ENCODE data around the gene LMBR1L. TPM values are rescaled to one million over a fixed set of nuclear protein-coding genes. Genes with fewer than 3 reads are reported as not detected.

Gene LMBR1L
- total and polyA plus RNA-seq, 2 of the 13 experiments (the other 11 are each of a cell fraction or from before 2014, with no cell fraction given), result 12.2 to 65.9 TPM

DNA sequence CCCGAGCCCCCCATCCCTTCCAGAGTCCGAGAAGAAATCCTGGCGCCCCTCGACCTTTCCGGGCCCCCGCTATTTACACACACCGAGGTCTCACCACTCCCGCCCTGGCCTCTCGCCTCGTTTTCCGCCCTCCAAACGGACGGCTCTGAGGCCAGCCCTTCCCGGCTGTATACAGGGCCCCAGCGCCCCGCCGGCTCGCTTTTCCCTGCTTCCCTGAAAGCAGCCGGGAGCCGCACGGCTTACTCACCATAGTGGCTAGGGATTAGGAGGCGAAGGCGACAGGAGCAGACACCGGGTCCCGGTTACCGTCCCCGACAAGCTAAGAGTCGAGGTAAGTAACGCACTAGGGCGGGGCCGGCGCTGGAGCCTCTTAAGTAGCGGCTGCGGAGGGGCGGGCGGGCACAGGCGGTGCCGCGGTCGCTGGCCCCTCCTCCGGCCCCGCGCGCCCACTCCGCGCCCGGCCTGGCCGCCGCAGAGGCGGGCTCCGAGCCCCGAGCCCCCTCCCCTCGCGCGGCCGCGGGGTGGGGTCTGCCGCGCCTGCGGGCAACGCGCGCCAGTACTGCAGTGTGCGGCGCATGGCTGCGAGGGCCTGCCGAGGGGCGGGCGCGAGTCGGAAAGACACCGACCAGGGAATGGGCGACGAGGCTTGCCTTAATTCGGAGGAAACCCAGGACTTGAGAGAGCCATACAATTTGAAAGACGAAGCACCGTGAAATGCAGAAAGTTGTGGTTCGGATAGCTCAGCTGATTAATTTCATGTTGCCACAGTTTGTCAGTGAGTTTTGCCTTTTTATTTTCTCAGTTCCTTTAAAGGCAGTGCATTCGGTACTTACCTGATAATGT lies 20.6 kb upstream of the LMBR1L start, which contains the start of gene TUBA1B (continued):
- TF ChIP-seq, protein P1, sequence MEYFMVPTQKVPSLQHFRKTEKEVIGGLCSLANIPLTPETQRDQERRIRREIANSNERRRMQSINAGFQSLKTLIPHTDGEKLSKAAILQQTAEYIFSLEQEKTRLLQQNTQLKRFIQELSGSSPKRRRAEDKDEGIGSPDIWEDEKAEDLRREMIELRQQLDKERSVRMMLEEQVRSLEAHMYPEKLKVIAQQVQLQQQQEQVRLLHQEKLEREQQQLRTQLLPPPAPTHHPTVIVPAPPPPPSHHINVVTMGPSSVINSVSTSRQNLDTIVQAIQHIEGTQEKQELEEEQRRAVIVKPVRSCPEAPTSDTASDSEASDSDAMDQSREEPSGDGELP (IDR thresholded peaks at IDR 0.05; ENCODE audit: borderline replicate concordance, low read depth), result no peak
- TF ChIP-seq NFE2L1 (CRISPR knock-in tag; IDR thresholded peaks at IDR 0.05; ENCODE audit: borderline replicate concordance), result no peak; the same call in 1 of the 2 replicates
- TF ChIP-seq ZNF781 (CRISPR knock-in tag; IDR thresholded peaks at IDR 0.05; ENCODE audit: borderline replicate concordance, not compliant biosample characterization), result no peak
- TF ChIP-seq JUND (CRISPR knock-in tag; IDR thresholded peaks at IDR 0.05), result no peak
- no peak for TF ChIP-seq HMG20A (CRISPR knock-in tag; IDR thresholded peaks at IDR 0.05; ENCODE audit: borderline replicate concordance)
- TF ChIP-seq ZNF484 (CRISPR knock-in tag; IDR thresholded peaks at IDR 0.05; ENCODE audit: borderline replicate concordance, low read depth), result no peak
- TF ChIP-seq RAD51 (IDR thresholded peaks at IDR 0.05; ENCODE audit: borderline replicate concordance), result no peak
- TF ChIP-seq ETV5 (CRISPR knock-in tag; IDR thresholded peaks at IDR 0.05; ENCODE audit: borderline replicate concordance), result peak; percentile 37; the same call in 1 of the 2 replicates
- TF ChIP-seq NFIC (IDR thresholded peaks at IDR 0.05; ENCODE audit: low read length), result no peak
- no peak for TF ChIP-seq ZNF33A (CRISPR knock-in tag; IDR thresholded peaks at IDR 0.05; ENCODE audit: borderline replicate concordance)
- no peak for TF ChIP-seq NKX3-1 (CRISPR knock-in tag; IDR thresholded peaks at IDR 0.05)
- no peak; the same call in 1 of the 2 replicates for TF ChIP-seq SNAI1 (CRISPR knock-in tag; IDR thresholded peaks at IDR 0.05; ENCODE audit: borderline replicate concordance)
- TF ChIP-seq, protein P2, sequence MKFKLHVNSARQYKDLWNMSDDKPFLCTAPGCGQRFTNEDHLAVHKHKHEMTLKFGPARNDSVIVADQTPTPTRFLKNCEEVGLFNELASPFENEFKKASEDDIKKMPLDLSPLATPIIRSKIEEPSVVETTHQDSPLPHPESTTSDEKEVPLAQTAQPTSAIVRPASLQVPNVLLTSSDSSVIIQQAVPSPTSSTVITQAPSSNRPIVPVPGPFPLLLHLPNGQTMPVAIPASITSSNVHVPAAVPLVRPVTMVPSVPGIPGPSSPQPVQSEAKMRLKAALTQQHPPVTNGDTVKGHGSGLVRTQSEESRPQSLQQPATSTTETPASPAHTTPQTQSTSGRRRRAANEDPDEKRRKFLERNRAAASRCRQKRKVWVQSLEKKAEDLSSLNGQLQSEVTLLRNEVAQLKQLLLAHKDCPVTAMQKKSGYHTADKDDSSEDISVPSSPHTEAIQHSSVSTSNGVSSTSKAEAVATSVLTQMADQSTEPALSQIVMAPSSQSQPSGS (CRISPR knock-in tag; IDR thresholded peaks at IDR 0.05), result no peak
- TF ChIP-seq MAFG (CRISPR knock-in tag; IDR thresholded peaks at IDR 0.05), result no peak
- TF ChIP-seq, protein P3, sequence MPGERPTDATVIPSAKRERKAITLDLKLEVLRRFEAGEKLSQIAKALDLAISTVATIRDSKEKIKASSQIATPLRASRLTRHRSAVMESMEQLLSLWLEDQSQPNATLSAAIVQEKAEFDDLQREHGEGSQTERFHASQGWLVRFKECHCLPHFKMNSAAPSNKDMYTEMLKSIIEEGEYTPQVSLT (CRISPR knock-in tag; IDR thresholded peaks at IDR 0.05; ENCODE audit: borderline replicate concordance, low read depth), result no peak
- 0 out of 2 replicates have a peak, but pooled peaks have one; percentile 60 for TF ChIP-seq U2AF2 (IDR thresholded peaks at IDR 0.05; ENCODE audit: low read depth, low read length)
- no peak for TF ChIP-seq ZNF790 (CRISPR knock-in tag; IDR thresholded peaks at IDR 0.05; ENCODE audit: borderline replicate concordance)
- TF ChIP-seq, protein P4, sequence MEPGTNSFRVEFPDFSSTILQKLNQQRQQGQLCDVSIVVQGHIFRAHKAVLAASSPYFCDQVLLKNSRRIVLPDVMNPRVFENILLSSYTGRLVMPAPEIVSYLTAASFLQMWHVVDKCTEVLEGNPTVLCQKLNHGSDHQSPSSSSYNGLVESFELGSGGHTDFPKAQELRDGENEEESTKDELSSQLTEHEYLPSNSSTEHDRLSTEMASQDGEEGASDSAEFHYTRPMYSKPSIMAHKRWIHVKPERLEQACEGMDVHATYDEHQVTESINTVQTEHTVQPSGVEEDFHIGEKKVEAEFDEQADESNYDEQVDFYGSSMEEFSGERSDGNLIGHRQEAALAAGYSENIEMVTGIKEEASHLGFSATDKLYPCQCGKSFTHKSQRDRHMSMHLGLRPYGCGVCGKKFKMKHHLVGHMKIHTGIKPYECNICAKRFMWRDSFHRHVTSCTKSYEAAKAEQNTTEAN (CRISPR knock-in tag; conservative IDR thresholded peaks at IDR 0.05), result 0 out of 2 replicates have a peak, but pooled peaks have one; percentile 61
- no peak for TF ChIP-seq ZNF225 (CRISPR knock-in tag; IDR thresholded peaks at IDR 0.05)
- TF ChIP-seq, protein P5, sequence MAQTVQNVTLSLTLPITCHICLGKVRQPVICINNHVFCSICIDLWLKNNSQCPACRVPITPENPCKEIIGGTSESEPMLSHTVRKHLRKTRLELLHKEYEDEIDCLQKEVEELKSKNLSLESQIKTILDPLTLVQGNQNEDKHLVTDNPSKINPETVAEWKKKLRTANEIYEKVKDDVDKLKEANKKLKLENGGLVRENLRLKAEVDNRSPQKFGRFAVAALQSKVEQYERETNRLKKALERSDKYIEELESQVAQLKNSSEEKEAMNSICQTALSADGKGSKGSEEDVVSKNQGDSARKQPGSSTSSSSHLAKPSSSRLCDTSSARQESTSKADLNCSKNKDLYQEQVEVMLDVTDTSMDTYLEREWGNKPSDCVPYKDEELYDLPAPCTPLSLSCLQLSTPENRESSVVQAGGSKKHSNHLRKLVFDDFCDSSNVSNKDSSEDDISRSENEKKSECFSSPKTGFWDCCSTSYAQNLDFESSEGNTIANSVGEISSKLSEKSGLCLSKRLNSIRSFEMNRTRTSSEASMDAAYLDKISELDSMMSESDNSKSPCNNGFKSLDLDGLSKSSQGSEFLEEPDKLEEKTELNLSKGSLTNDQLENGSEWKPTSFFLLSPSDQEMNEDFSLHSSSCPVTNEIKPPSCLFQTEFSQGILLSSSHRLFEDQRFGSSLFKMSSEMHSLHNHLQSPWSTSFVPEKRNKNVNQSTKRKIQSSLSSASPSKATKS (CRISPR knock-in tag; IDR thresholded peaks at IDR 0.05), result no peak
